Measurements from ENCODE around the gene MILR1.
"Not testable (repeated sequence)": the region's sequence is repeated elsewhere in the genome, so short reads cannot be mapped to it uniquely, and the experiment has no call there.

Gene MILR1

GRCh38 chr17:64448665-64449512 is at the start of gene MILR1:
Gene MILR1, plus strand, starts transcription at chr17:64449115. Its CDS starts 54 bp downstream, at chr17:64449169.
- DNase-seq (ENCODE audit: low read depth in 1 of 2, low spot score in 1 of 2): no peak

GRCh38 chr17:64399767-64400156 is 49.2 kb upstream of the MILR1 start:
- DNase-seq (ENCODE audit: low read depth in 1 of 2, low spot score in 1 of 2): no peak

- no peak for DNase-seq (ENCODE audit: low read depth in 1 of 2, low spot score in 1 of 2)
These were observed 48.3 kb upstream of the MILR1 start for GRCh38 chr17:64400642-64401041.

- DNase-seq (ENCODE audit: low read depth in 1 of 2, low spot score in 1 of 2): no peak
These were observed 47.6 kb upstream of the MILR1 start for GRCh38 chr17:64401244-64401860.

GRCh38 chr17:64401941-64402340 is 47.0 kb upstream of the MILR1 start:
- no peak for DNase-seq (ENCODE audit: low read depth in 1 of 2, low spot score in 1 of 2)

- DNase-seq (ENCODE audit: low read depth in 1 of 2, low spot score in 1 of 2): no peak
These were observed 46.4 kb upstream of the MILR1 start for GRCh38 chr17:64402469-64402868.

- no peak for DNase-seq (ENCODE audit: low read depth in 1 of 2, low spot score in 1 of 2)
These were observed 44.9 kb upstream of the MILR1 start for GRCh38 chr17:64403881-64404460.

- no peak for DNase-seq (ENCODE audit: low read depth in 1 of 2, low spot score in 1 of 2)
These were observed 42.4 kb upstream of the MILR1 start for GRCh38 chr17:64406321-64407200.

GRCh38 chr17:64410750-64411490 is 38.0 kb upstream of the MILR1 start:
- DNase-seq (ENCODE audit: low read depth in 1 of 2, low spot score in 1 of 2): no peak

- DNase-seq (ENCODE audit: low read depth in 1 of 2, low spot score in 1 of 2): no peak
These were observed 36.7 kb upstream of the MILR1 start for GRCh38 chr17:64411999-64412771.

- DNase-seq (ENCODE audit: low read depth in 1 of 2, low spot score in 1 of 2): no peak
These were observed 36.0 kb upstream of the MILR1 start for GRCh38 chr17:64412944-64413381.

- no peak for DNase-seq (ENCODE audit: low read depth in 1 of 2, low spot score in 1 of 2)
These were observed 35.4 kb upstream of the MILR1 start for GRCh38 chr17:64413513-64413912.

GRCh38 chr17:64418506-64419339 is 30.2 kb upstream of the MILR1 start:
- no peak for DNase-seq (ENCODE audit: low read depth in 1 of 2, low spot score in 1 of 2)

- no peak for DNase-seq (ENCODE audit: low read depth in 1 of 2, low spot score in 1 of 2)
These were observed 28.7 kb upstream of the MILR1 start for GRCh38 chr17:64420143-64420670.

- DNase-seq (ENCODE audit: low read depth in 1 of 2, low spot score in 1 of 2): not testable (repeated sequence)
These were observed 26.8 kb upstream of the MILR1 start for GRCh38 chr17:64422121-64422520.

GRCh38 chr17:64423881-64424280 is 25.0 kb upstream of the MILR1 start:
- DNase-seq (ENCODE audit: low read depth in 1 of 2, low spot score in 1 of 2): no peak

- DNase-seq (ENCODE audit: low read depth in 1 of 2, low spot score in 1 of 2): no peak
These were observed 24.5 kb upstream of the MILR1 start for GRCh38 chr17:64424324-64424849.

- DNase-seq (ENCODE audit: low read depth in 1 of 2, low spot score in 1 of 2): no peak
These were observed 23.7 kb upstream of the MILR1 start for GRCh38 chr17:64425191-64425590.
